ENCODE data around the gene CCDC51.
"Not testable (repeated sequence)": the region's sequence is repeated elsewhere in the genome, so short reads cannot be mapped to it uniquely, and the experiment has no call there.

The CCDC51 gene

DNA sequence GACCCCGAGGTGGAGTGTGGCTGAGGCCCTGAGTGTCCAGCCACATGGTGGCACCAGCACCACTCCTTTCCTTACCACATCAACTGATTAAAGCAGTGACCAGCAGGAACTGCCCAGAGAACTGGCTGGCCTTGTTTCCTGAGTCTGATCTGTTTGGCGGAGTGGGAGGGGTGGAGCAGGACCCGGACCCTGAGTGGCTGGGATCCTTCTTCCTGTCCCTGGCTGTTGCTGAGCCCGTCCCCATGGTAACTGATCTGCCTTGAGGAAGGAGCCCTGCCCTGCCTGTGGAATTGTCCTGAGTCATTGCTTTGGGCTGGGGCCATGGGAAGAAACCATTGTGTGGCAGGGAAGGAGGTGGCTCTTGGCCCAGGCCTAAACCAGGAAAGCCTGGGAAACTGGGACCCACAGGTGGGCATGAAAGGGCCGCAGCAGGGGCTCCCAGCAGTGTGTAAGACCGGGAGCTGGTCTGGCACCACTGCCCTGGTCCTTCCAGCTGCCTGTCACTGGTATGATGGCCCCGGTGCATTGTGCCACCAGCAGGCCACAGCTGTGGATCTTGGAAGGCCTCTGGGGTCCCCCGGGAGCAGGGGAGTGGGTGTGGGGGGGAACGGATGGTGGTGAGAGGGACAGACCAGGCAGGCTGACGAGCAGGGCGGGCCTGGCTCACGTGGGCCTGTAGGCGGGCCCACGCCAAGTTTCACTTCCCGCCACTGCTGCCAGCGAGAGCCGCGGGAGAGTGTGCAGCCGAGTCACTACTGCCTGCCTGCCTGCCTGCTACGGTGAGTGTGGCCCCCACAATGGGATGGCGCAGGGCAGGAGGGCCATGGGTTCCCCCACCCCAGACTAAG, 25.8 kb upstream of the CCDC51 start:
- no peak for DNase-seq

DNA sequence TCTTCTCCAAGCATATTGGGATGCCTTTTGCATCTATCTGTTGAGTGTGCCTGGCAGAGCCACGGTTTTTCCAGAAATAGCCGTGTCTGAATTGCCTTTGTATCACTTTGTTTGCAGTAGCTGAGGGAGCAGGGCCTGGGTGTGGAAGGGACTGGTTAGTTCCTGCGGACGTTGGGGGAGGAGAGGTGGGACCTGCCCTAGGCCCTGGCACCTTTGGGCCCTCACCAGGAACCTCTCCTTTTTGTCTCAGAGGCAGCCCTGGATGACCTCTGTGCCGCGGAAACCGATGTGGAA, 25.3 kb upstream of the CCDC51 start:
- DNase-seq = no peak

- no peak for DNase-seq
Observed at GRCh38 chr3:48464713-48465221, 24.8 kb upstream of the CCDC51 start.

- DNase-seq = no peak
Observed at GRCh38 chr3:48463703-48464102, 23.8 kb upstream of the CCDC51 start.

GRCh38 chr3:48461767-48462166, 21.8 kb upstream of the CCDC51 start:
- DNase-seq = not testable (repeated sequence)

- DNase-seq = no peak
Observed at GRCh38 chr3:48460517-48460902, 20.6 kb upstream of the CCDC51 start.

DNA sequence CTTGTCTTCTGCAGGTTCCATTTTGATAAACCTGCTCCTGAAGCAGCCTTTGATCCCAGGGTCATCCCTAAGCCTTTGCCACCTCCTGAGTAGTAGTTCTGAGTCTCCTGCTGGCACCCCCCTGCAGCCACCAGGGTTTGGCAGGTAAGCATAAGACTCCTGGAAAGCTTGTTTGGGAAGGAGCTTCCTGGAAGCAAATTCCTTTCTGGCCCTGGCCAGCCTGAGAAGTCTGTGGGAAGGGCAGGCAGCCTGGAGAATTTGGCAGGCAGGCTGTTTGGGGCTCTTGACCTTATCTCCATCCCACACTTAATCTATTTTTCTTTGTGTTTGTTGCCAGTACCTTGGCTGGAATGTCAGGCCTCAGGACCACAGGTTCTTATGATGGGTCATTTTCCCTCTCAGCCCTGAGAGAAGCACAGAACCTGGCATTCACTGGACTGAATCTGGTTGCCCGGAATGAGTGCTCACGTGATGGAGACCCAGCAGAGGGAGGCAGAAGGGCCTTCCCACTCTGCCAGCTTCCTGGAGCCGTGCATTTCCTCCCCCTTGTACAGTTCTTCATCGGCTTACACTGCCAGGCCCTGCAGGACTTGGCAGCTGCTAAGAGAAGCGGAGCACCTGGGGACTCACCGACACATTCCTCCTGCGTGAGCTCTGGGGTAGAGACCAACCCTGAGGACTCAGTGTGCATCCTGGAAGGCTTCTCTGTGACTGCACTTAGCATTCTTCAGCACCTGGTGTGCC, 20.0 kb upstream of the CCDC51 start:
- DNase-seq = no peak

GRCh38 chr3:48459331-48459730, 19.4 kb upstream of the CCDC51 start:
- DNase-seq = no peak

DNA sequence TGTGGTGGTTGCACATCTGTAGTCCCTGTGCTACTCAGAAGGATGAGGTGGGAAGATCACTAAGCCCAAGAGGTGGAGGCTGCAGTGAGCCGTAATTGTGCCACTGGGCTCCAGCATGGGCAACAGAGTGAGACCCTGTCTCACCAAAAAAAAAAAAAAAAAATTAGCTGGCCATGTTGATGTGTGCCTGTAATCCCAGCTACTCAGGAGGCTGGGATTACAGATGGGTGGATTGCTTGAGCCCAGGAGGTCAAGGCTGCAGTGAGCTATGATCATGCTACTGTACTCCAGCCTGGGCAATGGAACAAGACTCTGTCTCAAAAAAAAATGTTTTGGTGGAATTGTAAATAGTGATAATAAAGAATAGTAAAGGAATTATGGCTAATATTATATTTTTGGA, 16.5 kb upstream of the CCDC51 start:
- DNase-seq = no peak

- DNase-seq = no peak
Observed at GRCh38 chr3:48451270-48451669, 11.4 kb upstream of the CCDC51 start.

- peak; percentile 60 to 75 for DNase-seq
Observed at GRCh38 chr3:48446425-48447193, 6.7 kb upstream of the CCDC51 start, which contains the start of gene ATRIP. ATRIP (plus strand) TSS chr3:48446737; CDS start chr3:48446846, 109 bp downstream.

- DNase-seq = no peak
Observed at GRCh38 chr3:48446043-48446424, 6.1 kb upstream of the CCDC51 start.

DNA sequence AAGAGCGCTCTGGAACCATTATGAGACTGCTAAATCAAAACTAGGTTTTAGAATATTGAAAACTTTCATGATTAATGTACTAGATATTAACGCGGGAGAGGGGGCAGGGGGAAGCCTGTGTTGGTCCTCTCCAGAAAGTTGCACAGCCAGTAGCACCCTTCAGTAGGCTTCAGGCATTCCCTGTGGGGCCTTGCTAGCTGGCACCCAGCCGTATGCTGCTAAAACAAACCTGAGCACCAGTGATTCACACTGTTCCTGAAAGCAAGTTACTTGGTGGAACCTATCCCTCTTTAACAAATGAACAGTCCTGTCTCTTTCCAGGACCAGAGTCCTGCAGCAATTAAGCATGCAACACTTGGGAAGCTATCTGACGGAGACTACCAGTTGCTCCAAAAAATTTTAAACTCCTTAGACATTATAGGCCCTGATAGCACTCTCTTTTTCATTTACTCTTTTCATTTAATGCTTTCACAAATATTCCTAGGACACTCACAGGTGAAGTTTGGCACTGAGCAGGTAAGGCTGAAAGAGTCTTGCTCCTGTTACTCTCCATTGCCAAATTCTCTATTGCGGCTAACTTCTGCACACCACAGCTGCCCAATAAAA, 5.5 kb upstream of the CCDC51 start:
- DNase-seq = no peak

GRCh38 chr3:48441940-48442339, 2.0 kb upstream of the CCDC51 start:
- DNase-seq = no peak

GRCh38 chr3:48440590-48440958, 655 bp upstream of the CCDC51 start:
- DNase-seq = no peak

DNA sequence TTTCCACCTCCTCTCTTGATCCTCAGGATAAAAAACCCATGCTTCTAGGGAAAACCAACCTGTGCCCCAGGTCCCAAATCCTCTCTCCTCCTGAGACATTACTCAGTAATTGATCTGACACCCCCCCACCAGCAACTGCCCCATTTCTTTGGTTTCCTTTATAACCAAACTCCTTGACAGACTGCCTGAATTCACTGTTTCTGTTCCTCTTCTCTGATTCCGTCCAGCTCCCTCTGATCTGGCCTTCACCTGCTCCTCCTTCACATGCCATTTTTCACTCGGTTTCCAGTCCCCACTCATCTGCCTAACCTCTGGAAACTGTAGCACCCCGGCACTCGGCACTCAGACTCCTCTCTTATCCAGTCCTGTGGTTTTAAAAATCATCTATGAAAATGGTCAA, 2.1 kb downstream of the CCDC51 start:
- DNase-seq = no peak

DNA sequence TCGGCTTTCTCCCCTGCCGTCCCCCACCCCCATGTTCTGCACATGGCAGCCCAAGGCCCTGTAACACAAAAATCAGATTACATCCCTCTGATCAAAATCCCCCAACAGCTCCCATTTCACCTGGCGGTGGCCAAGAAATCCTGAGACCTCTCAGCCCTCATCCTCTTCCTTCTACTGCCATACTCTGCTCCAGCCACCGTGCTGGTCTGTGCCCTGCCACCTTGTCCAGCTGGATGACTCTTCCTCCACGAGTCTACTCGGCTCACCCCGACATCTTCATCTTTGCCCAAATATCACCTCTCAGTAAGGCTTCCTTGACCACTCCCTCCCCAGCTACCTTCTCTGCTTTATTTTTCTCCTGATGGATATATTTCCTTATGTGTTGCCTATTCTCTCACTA, 3.1 kb downstream of the CCDC51 start:
- no peak for DNase-seq

DNA sequence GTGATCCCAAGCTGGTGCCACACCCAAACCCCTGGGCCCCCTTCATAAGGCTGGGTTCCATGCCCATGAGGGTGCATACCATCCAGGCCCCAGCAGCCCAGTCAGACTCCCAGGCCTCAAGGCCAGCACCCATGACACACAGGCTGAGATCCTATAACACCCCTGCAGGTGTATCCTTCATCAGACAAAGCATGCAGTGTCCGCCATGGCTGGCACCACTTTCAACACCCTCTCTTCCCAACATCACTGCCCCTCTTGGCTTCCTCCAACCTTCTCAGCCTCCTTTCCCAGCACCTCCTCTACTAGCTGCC, 3.5 kb downstream of the CCDC51 start:
- DNase-seq = no peak

- peak; percentile 44 to 69 for DNase-seq
Observed at GRCh38 chr3:48435774-48436476, 4.0 kb downstream of the CCDC51 start.

- DNase-seq = no peak
Observed at GRCh38 chr3:48435223-48435595, 4.7 kb downstream of the CCDC51 start.

GRCh38 chr3:48434591-48435222, 5.2 kb downstream of the CCDC51 start:
- DNase-seq = no peak

DNA sequence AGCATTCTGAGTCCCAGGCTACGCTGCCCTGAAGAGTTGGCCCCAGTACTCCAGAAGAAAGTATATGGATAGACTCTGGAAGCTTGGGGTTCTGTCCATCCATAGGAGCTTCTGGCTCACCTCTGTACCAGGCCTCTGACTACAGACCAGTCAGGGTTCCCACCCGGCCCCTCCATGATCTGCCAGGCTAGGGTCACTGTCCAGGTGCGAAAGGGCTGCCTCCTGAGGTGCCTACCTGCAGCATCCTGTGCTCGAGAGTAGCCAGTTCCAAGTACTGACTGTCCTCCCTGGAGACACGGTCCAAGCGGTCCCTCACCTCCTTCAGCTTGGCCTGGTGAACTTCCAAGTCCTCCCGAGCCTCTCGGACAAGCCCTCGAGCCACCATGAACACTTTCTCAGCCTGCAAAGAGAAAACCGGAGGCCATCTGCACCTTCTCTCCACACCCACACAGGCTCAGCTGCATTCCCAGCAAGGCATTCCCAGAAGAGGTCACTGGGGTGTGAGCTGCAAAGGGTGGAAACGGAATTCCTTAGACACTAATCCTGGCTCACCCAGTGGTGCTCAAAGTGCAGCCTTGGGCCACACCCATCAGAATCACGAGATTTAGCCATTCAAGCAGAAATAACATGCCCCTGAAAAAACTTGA, 6.3 kb downstream of the CCDC51 start:
- no peak for DNase-seq
